ENCODE measurements around the gene CYB561D1. TPM values are rescaled to one million over a fixed set of nuclear protein-coding genes. Genes with fewer than 3 reads are reported as not detected.

CYB561D1 gene
- total and polyA plus RNA-seq, 2 donors (not counting 3 experiments of a cell fraction or from before 2014, with no cell fraction given) = 7.2 to 7.3 TPM

DNA sequence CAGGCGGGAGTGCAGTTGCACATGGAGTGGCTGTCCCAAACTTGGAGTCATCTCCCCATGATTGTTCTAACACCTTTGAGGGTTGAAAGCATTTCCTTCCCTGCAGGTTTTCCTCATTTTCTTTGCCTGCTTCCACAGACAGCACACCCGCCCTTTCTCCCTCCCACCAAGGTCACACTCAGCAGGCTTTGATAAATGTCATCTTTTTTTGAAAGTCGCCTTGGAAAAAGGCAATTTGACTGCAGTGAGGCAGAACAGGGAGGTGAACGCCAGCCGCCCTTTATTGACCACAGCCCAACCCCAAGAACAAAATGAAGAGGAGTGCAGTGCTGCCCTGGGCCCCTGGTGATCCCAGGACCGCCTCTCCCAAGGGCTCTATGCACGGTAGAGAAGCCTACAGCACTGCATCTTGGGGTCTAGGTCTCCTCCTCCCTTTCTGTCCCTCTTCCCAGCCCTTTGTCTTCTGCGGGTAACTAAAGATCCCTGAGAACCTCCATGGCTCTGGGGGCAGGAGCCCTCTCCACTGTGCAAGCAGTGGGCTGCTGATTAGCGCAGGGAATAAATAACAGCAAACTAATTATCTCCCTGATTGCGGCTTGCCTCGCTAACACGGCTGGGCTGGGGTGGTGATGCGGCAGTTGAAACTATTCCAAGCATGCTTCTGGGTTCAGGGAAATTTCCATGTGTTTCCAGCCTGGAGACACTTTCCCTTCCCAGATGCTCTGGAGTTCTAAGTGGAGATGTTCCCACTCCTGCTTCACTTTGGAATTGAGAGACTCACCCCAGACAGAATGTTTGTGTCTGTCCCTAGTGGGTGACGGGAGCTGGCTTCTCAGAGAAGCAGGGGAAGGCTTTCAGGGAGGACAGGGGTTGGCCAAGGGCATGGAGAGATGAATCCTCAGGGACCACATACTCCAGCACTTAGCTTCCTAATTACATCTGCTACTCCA, 27.4 kb downstream of the CYB561D1 start:
- peaks cover 16 to 18% of the 10 kb centered on the region in 2 experiments for H3K27me3 ChIP-seq (ENCODE audit: control insufficient read depth in 2 of 2, insufficient read depth in 2 of 2, low read length in 2 of 2)
- no peak overlapping the region for H3K4me3 ChIP-seq (replicated peaks in 1 of 3; ENCODE audit: insufficient read depth in 1 of 3, low read depth in 1 of 3, low read length in 3 of 3)
- DNase-seq (ENCODE audit: low read depth, low spot score) = no peak
- BruUV-seq (replicated peaks) = no TSS peak
- ChIA-PET CTCF (interaction anchor here (0.9 to 3.1 kb wide), 3 partner anchors 9 to 11 kb away, joined by 3 to 22 read pairs (median 15); no protein-coding TSS in a partner anchor), POLR2A (no interaction called here)
- no peak overlapping the region for H2AFZ ChIP-seq (ENCODE audit: low read depth, low read length)
- no peaks in the 10 kb centered on the region for H4K20me1 ChIP-seq (replicated peaks; ENCODE audit: control insufficient read depth, extremely low read depth, insufficient read depth, low read length)
- H3K4me1 ChIP-seq (ENCODE audit: control insufficient read depth, extremely low read depth, insufficient read depth, low read length) = no peaks in the 10 kb centered on the region
- intact Hi-C loops (cut with micrococcal nuclease) (no loop called here), dilution Hi-C loops (cut with MboI; ENCODE audit: extremely low pct_ligation_motif_present, low sequenced_read_pairs) (no loop called here)
- H3K4me2 ChIP-seq (ENCODE audit: insufficient read depth, low read length) = no peak overlapping the region
- no peak for TF ChIP-seq FOS (IDR thresholded peaks at IDR 0.05; ENCODE audit: borderline replicate concordance, insufficient read depth, low read length)
- TF ChIP-seq, protein P1, sequence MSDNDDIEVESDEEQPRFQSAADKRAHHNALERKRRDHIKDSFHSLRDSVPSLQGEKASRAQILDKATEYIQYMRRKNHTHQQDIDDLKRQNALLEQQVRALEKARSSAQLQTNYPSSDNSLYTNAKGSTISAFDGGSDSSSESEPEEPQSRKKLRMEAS (IDR thresholded peaks at IDR 0.05; ENCODE audit: insufficient read depth, insufficient read length) = no peak
- TF ChIP-seq POLR2AphosphoS5 (IDR thresholded peaks at IDR 0.05; ENCODE audit: insufficient read depth, low read depth, low read length) = no peak
- TF ChIP-seq POLR2A (IDR thresholded peaks at IDR 0.05; ENCODE audit: low read depth, low read length) = no peak
- TF ChIP-seq JUN (IDR thresholded peaks at IDR 0.05; ENCODE audit: borderline replicate concordance, insufficient read depth, insufficient read length, low read depth) = no peak
- TF ChIP-seq, protein P2, sequence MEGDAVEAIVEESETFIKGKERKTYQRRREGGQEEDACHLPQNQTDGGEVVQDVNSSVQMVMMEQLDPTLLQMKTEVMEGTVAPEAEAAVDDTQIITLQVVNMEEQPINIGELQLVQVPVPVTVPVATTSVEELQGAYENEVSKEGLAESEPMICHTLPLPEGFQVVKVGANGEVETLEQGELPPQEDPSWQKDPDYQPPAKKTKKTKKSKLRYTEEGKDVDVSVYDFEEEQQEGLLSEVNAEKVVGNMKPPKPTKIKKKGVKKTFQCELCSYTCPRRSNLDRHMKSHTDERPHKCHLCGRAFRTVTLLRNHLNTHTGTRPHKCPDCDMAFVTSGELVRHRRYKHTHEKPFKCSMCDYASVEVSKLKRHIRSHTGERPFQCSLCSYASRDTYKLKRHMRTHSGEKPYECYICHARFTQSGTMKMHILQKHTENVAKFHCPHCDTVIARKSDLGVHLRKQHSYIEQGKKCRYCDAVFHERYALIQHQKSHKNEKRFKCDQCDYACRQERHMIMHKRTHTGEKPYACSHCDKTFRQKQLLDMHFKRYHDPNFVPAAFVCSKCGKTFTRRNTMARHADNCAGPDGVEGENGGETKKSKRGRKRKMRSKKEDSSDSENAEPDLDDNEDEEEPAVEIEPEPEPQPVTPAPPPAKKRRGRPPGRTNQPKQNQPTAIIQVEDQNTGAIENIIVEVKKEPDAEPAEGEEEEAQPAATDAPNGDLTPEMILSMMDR (IDR thresholded peaks at IDR 0.05; ENCODE audit: extremely low read depth in 1 of 2, insufficient read depth in 1 of 2, low read depth in 1 of 2, low read length in 2 of 2) = no peak
- no peak for TF ChIP-seq MYC (IDR thresholded peaks at IDR 0.05; ENCODE audit: low read depth, low read length)
- H3K79me2 ChIP-seq (ENCODE audit: control insufficient read depth, insufficient read depth, low read length) = no peaks in the 10 kb centered on the region
- H3K9ac ChIP-seq (replicated peaks; ENCODE audit: extremely low read depth, insufficient read depth, low read length) = no peak overlapping the region
- H3K36me3 ChIP-seq (ENCODE audit: control insufficient read depth in 2 of 2, extremely low read depth in 1 of 2, insufficient read depth in 2 of 2, low read length in 2 of 2) = no peaks in the 10 kb centered on the region
- FAIRE-seq = no peak
- no peaks in the 10 kb centered on the region for H3K9me1 ChIP-seq (replicated peaks; ENCODE audit: control insufficient read depth, extremely low read depth, insufficient read depth, low read length)
- no peak overlapping the region for H3K27ac ChIP-seq (ENCODE audit: insufficient read depth, low read depth, low read length)
- H3K9me3 ChIP-seq (replicated peaks; ENCODE audit: control insufficient read depth, insufficient read depth, low read length) = no peaks in the 10 kb centered on the region

Measured in endothelial cell of umbilical vein (primary cell).